H1 (cell line): ENCODE measurements around the gene ZFAND3. TPM values are rescaled to one million over a fixed set of nuclear protein-coding genes. Genes with fewer than 3 reads are reported as not detected.

Experiments
- CTCF ChIA-PET: fragments of 300-600 bp; sonication (Branson Sonifier 250); formaldehyde crosslinking; loops from one replicate; lab custom pipeline; 2021; ENCODE audit not compliant: partially characterized antibody; lab: Charles Lee
- POLR2A ChIA-PET: fragments of 300-600 bp; sonication (Branson Sonifier 250); formaldehyde crosslinking; loops from one replicate; lab custom pipeline; 2021; ENCODE audit warnings: inconsistent platforms; ENCODE audit not compliant: partially characterized antibody; lab: Charles Lee
- DNase-seq, 2 experiments: peaks; one replicate each; pipeline versions ENCODE4 v3.0.0 to v3.0.0-alpha.2; 2010 to 2022; ENCODE audit warnings: low spot score in 2 of 2, low read depth in 1 of 2, mixed read lengths in 1 of 2
- FAIRE-seq: peaks from 2 replicates; lab custom pipeline; 2011; peaks lifted over from hg19 to GRCh38; lab: Jason Lieb, UNC
- H2AFZ ChIP-seq: 2 replicates; pipeline ENCODE4 v1.8.1; 2012; ENCODE audit warnings: low read length, inconsistent platforms
- H2AK5ac ChIP-seq: 2 replicates; pipeline ENCODE4 v1.6.1; 2013; ENCODE audit warnings: low read depth, low read length
- H2BK120ac ChIP-seq: replicated peaks from 2 replicates; pipeline ENCODE3; 2013; ENCODE audit warnings: low read depth, low read length, inconsistent platforms
- H2BK12ac ChIP-seq: 2 replicates; pipeline ENCODE4 v1.6.1; 2013; ENCODE audit warnings: low read depth, low read length
- H2BK15ac ChIP-seq: 2 replicates; pipeline ENCODE4 v1.6.1; 2013; ENCODE audit warnings: low read length
- H2BK20ac ChIP-seq: 2 replicates; pipeline ENCODE4 v1.6.1; 2013; ENCODE audit warnings: low read length
- H2BK5ac ChIP-seq: 2 replicates; pipeline ENCODE4 v1.6.1; 2013; ENCODE audit warnings: low read depth, low read length
- H3K14ac ChIP-seq: 2 replicates; pipeline ENCODE4 v1.6.1; 2013; ENCODE audit warnings: inconsistent platforms; ENCODE audit not compliant: insufficient read length
- H3K18ac ChIP-seq: 2 replicates; pipeline ENCODE4 v1.6.1; 2013; ENCODE audit warnings: low read length; ENCODE audit errors: extremely low read depth
- H3K23ac ChIP-seq: 2 replicates; pipeline ENCODE4 v1.6.1; 2013; ENCODE audit warnings: inconsistent platforms; ENCODE audit not compliant: insufficient read length
- H3K23me2 ChIP-seq: 2 replicates; pipeline ENCODE4 v1.6.1; 2013; ENCODE audit warnings: low read depth, low read length
- H3K27ac ChIP-seq: 2 replicates; pipeline ENCODE4 v1.6.1; 2011; ENCODE audit warnings: low read depth, low read length, inconsistent platforms
- H3K27me3 ChIP-seq, 4 experiments: replicated peaks in 1 of 4; 1 replicate in 1 of 4; 2 replicates in 3 of 4; pipeline versions ENCODE4 v1.6.1 to v1.8.1; 2011 to 2013; ENCODE audit warnings: low read length in 3 of 4, mild to moderate bottlenecking in 3 of 4, inconsistent platforms in 2 of 4, mixed read lengths in 2 of 4, moderate library complexity in 1 of 4; ENCODE audit not compliant: control insufficient read depth in 3 of 4, insufficient read depth in 3 of 4; ENCODE audit errors: extremely low read depth in 1 of 4
- H3K36me3 ChIP-seq, 4 experiments: 2 replicates each; pipeline versions ENCODE4 v1.6.1 to v1.8.1; 2011 to 2013; ENCODE audit warnings: mild to moderate bottlenecking in 4 of 4, low read length in 3 of 4, moderate library complexity in 2 of 4, control low read depth in 1 of 4, inconsistent platforms in 1 of 4; ENCODE audit not compliant: insufficient read depth in 4 of 4, control insufficient read depth in 2 of 4
- H3K4ac ChIP-seq: replicated peaks from 2 replicates; pipeline ENCODE3; 2013; ENCODE audit warnings: low read length, low read depth, mixed read lengths, inconsistent platforms; ENCODE audit not compliant: insufficient read length
- H3K4me1 ChIP-seq, 4 experiments: replicated peaks in 1 of 4; 1 replicate in 1 of 4; 2 replicates in 3 of 4; pipeline versions ENCODE4 v1.6.1 to v1.8.1; 2011 to 2013; ENCODE audit warnings: low read length in 3 of 4, inconsistent platforms in 2 of 4, mixed read lengths in 1 of 4; ENCODE audit not compliant: insufficient read depth in 4 of 4, control insufficient read depth in 3 of 4
- H3K4me2 ChIP-seq, 2 experiments: 2 replicates each; pipeline versions ENCODE4 v1.6.1 to v1.8.1; 2011 to 2013; ENCODE audit warnings: low read depth in 2 of 2, low read length in 2 of 2, control low read depth in 1 of 2, inconsistent platforms in 1 of 2, mild to moderate bottlenecking in 1 of 2; ENCODE audit not compliant: insufficient read depth in 1 of 2
- H3K4me3 ChIP-seq, 4 experiments: fragments of 200-600, 300-600 bp in 1 of 4; sonication (generic), shearing (Covaris generic), sonication (Bioruptor Twin) in 1 of 4; 2 replicates each; pipeline versions ENCODE4 v1.5.1 to v1.8.1; 2011 to 2016; ENCODE audit warnings: low read length in 4 of 4, low read depth in 3 of 4, control low read depth in 2 of 4, inconsistent platforms in 2 of 4, mild to moderate bottlenecking in 2 of 4, mixed read lengths in 1 of 4, moderate library complexity in 1 of 4; ENCODE audit not compliant: insufficient read depth in 2 of 4; ENCODE audit errors: extremely low read depth in 1 of 4
- H3K56ac ChIP-seq: replicated peaks from 2 replicates; pipeline ENCODE3; 2013; ENCODE audit warnings: low read depth, mild to moderate bottlenecking, mixed read lengths, low read length, inconsistent platforms; ENCODE audit not compliant: insufficient read length
- H3K79me1 ChIP-seq: 2 replicates; pipeline ENCODE4 v1.6.1; 2013; ENCODE audit warnings: low read depth, low read length, control low read depth
- H3K79me2 ChIP-seq, 2 experiments: 2 replicates each; pipeline versions ENCODE4 v1.6.1 to v1.8.1; 2012 to 2013; ENCODE audit warnings: low read length in 2 of 2, mild to moderate bottlenecking in 2 of 2, inconsistent platforms in 1 of 2; ENCODE audit not compliant: insufficient read depth in 2 of 2, control insufficient read depth in 1 of 2
- H3K9ac ChIP-seq, 4 experiments: replicated peaks in 1 of 4; 1 replicate in 1 of 4; 2 replicates in 3 of 4; pipeline versions ENCODE4 v1.6.1 to v1.8.1; 2011 to 2013; ENCODE audit warnings: low read depth in 3 of 4, low read length in 3 of 4, control low read depth in 2 of 4, mild to moderate bottlenecking in 2 of 4, moderate library complexity in 2 of 4, inconsistent platforms in 1 of 4; ENCODE audit errors: extremely low read depth in 1 of 4
- H3K9me3 ChIP-seq, 2 experiments: 2 replicates each; pipeline versions ENCODE4 v1.6.1 to v1.8.1; 2012 to 2013; ENCODE audit warnings: mild to moderate bottlenecking in 2 of 2, moderate library complexity in 2 of 2, control low read depth in 1 of 2, inconsistent platforms in 1 of 2, low read depth in 1 of 2, low read length in 1 of 2, mixed read lengths in 1 of 2; ENCODE audit not compliant: insufficient read depth in 2 of 2
- H4K20me1 ChIP-seq, 2 experiments: replicated peaks in 1 of 2; 2 replicates each; pipeline versions ENCODE3 to v1.8.1; 2011 to 2013; ENCODE audit warnings: inconsistent platforms in 2 of 2, low read length in 2 of 2, mild to moderate bottlenecking in 1 of 2; ENCODE audit not compliant: insufficient read depth in 2 of 2, control insufficient read depth in 1 of 2
- H4K5ac ChIP-seq: 2 replicates; pipeline ENCODE4 v1.6.1; 2013; ENCODE audit warnings: low read length, low read depth, mixed read lengths, inconsistent platforms; ENCODE audit not compliant: insufficient read length
- H4K8ac ChIP-seq: 2 replicates; pipeline ENCODE4 v1.8.0; 2013; ENCODE audit warnings: mild to moderate bottlenecking, moderate library complexity, low read length, inconsistent platforms; ENCODE audit not compliant: insufficient read depth; ENCODE audit errors: extremely low read depth
- H4K91ac ChIP-seq: replicated peaks from 2 replicates; pipeline ENCODE3; 2013; ENCODE audit warnings: low read length, mixed read lengths, inconsistent platforms; ENCODE audit not compliant: insufficient read length
- ATF3 ChIP-seq: IDR thresholded peaks from 2 replicates; pipeline ENCODE4 v1.6.1; 2011; ENCODE audit warnings: low read depth, mild to moderate bottlenecking, low read length; ENCODE audit not compliant: insufficient read depth
- CHD2 ChIP-seq: IDR thresholded peaks from 2 replicates; pipeline ENCODE4 v1.6.1; 2012; ENCODE audit warnings: low read length, improper control_type of control experiment
- EGR1 ChIP-seq: IDR thresholded peaks from 2 replicates; pipeline ENCODE4 v1.6.1; 2011; ENCODE audit warnings: low read depth, low read length, borderline replicate concordance
- EP300 ChIP-seq, 2 experiments: IDR thresholded peaks; 1 replicate in 1 of 2; 2 replicates in 1 of 2; pipeline ENCODE4 v1.6.1; 2011 to 2012; ENCODE audit warnings: low read depth in 2 of 2, low read length in 2 of 2, mild to moderate bottlenecking in 2 of 2, borderline replicate concordance in 1 of 2, inconsistent platforms in 1 of 2, moderate library complexity in 1 of 2
- JUND ChIP-seq: IDR thresholded peaks from 2 replicates; pipeline ENCODE4 v1.6.1; 2011; ENCODE audit warnings: mild to moderate bottlenecking, improper control_type of control experiment, low read length
- KDM4A ChIP-seq: IDR thresholded peaks from one replicate; pipeline ENCODE4 v1.7.1; 2012; ENCODE audit warnings: low read depth, mild to moderate bottlenecking, moderate library complexity, low read length, inconsistent platforms; ENCODE audit not compliant: severe bottlenecking
- MAX ChIP-seq: IDR thresholded peaks from 2 replicates; pipeline ENCODE4 v1.6.1; 2012; ENCODE audit warnings: inconsistent platforms
- PHF8 ChIP-seq: fragments of 200-600 bp; sonication (generic); conservative IDR thresholded peaks from 2 replicates; pipeline ENCODE4 v1.7.1; 2012; ENCODE audit warnings: low read depth, mild to moderate bottlenecking, inconsistent platforms, low read length, moderate library complexity
- POLR2A ChIP-seq, 2 experiments: IDR thresholded peaks; 1 replicate in 1 of 2; 2 replicates in 1 of 2; pipeline ENCODE4 v1.6.1; 2011; ENCODE audit warnings: low read depth in 2 of 2, low read length in 2 of 2, mild to moderate bottlenecking in 2 of 2; ENCODE audit errors: control extremely low read depth in 1 of 2
- RFX5 ChIP-seq: IDR thresholded peaks from 2 replicates; pipeline ENCODE4 v1.6.1; 2011; ENCODE audit warnings: low read depth, low read length, improper control_type of control experiment, borderline replicate concordance
- SAP30 ChIP-seq: fragments of 300-600 bp; sonication (generic); IDR thresholded peaks from 2 replicates; pipeline ENCODE4 v1.7.1; 2012; ENCODE audit warnings: low read length, moderate library complexity, mild to moderate bottlenecking, inconsistent platforms; ENCODE audit not compliant: insufficient read depth, insufficient replicate concordance
- SP1 ChIP-seq: IDR thresholded peaks from 2 replicates; pipeline ENCODE4 v1.6.1; 2011; ENCODE audit warnings: low read depth, low read length
- TAF1 ChIP-seq: IDR thresholded peaks from 2 replicates; pipeline ENCODE4 v1.6.1; 2011; ENCODE audit warnings: mild to moderate bottlenecking, low read depth, low read length
- WGBS, 2 experiments: shearing (Covaris generic) in 1 of 2; methylation state at CpG; one replicate each; pipeline versions ENCODE4 v1.1.6 to v1.1.7; 2013 to 2015; ENCODE audit warnings: low lambda C conversion rate in 2 of 2, mixed read lengths in 2 of 2, inconsistent platforms in 1 of 2, low coverage in 1 of 2, missing lambda C conversion rate in 1 of 2; ENCODE audit not compliant: insufficient replicate concordance in 2 of 2, insufficient coverage in 1 of 2, insufficient read length in 1 of 2; ENCODE audit errors: extremely low coverage in 1 of 2, missing lambda C conversion rate in 1 of 2; 5-methylcytosine and 5-hydroxymethylcytosine counted together
- polyA plus RNA-seq, 7 experiments: library from polyadenylated mRNA; depleted of rRNA in 3 of 7; stranded (reverse) in 5 of 7; unstranded in 2 of 7; fragments of >200 nt in 5 of 7; fragments of 200-250 nt in 2 of 7; gene quantifications; 1 replicate in 5 of 7; 2 replicates in 1 of 7; 4 replicates in 1 of 7; pipeline versions ENCODE4 v1.2.1 to v1.2.3, GENCODE V29; 2011 to 2013; ENCODE audit warnings: missing spikeins in 2 of 7, mixed read lengths in 2 of 7
- total RNA-seq: library from RNA; stranded (reverse); fragmentation: NEBNext Ultra II Directional; extraction: Animal tissue kit (Norgen Biotek cat#: 25700); gene quantifications from 2 replicates; pipeline ENCODE4 v1.2.1, GENCODE V29; 2021

The ZFAND3 gene
- total and polyA plus RNA-seq, 2 of the 8 experiments (the other 6 are each of a cell fraction or from before 2014, with no cell fraction given): 13.0 to 51.3 TPM

- Histone ChIP-seq H2BK120ac (no peak overlapping the region), H2BK20ac (no peak overlapping the region), H3K27me3 (no peaks in the 10 kb centered on the region), H3K14ac (no peak overlapping the region), H3K9ac (no peak overlapping the region), H4K20me1 (peaks cover 0 to 2% of the 10 kb centered on the region in 2 experiments), H3K4me3 (no peak overlapping the region), H2BK5ac (no peak overlapping the region), H3K23ac (no peak overlapping the region), H3K79me1 (no peaks in the 10 kb centered on the region), H3K18ac (no peak overlapping the region), H4K8ac (no peak overlapping the region), H3K23me2 (no peaks in the 10 kb centered on the region), H2AK5ac (no peak overlapping the region), H2BK15ac (no peak overlapping the region), H2BK12ac (no peak overlapping the region), H3K4me2 (no peak overlapping the region), H2AFZ (no peak overlapping the region), H4K91ac (no peak overlapping the region), H3K4me1 (peaks cover 0 to 2% (median 0%) of the 10 kb centered on the region in 4 experiments; a peak in 1 of 7 replicates), H3K27ac (no peak overlapping the region), H4K5ac (no peak overlapping the region), H3K36me3 (no peaks in the 10 kb centered on the region), H3K56ac (no peak overlapping the region), H3K9me3 (no peaks in the 10 kb centered on the region), H3K4ac (no peak overlapping the region), H3K79me2 (peaks cover 0 to 21% of the 10 kb centered on the region in 2 experiments; a peak in 2 of 4 replicates)
- 81% methylated on average over 1 of the region's 1 CpG; no CpG with 5 or more reads in 1 of the 2 experiments for WGBS, 2 experiments
- POLR2A ChIA-PET: interaction anchor here (1.5 kb wide), 1 partner anchor 11 kb away, joined by 3 read pairs; no protein-coding TSS in a partner anchor
- no peak for DNase-seq
- CTCF ChIA-PET: interaction anchor here (0.8 to 2.6 kb wide), 27 partner anchors 9 to 516 kb away, joined by 3 to 16 read pairs (median 4); no protein-coding TSS in a partner anchor
- no peak for FAIRE-seq
- TF ChIP-seq MAX: no peak
- no peak for TF ChIP-seq CHD2
- TF ChIP-seq TAF1: no peak
- TF ChIP-seq SP1: no peak
- TF ChIP-seq KDM4A: no peak
- TF ChIP-seq SAP30: no peak
- no peak for TF ChIP-seq RFX5
- no peak for TF ChIP-seq PHF8
- TF ChIP-seq JUND: no peak
- TF ChIP-seq EP300 (IDR thresholded peaks at IDR 0.05; ENCODE audit: borderline replicate concordance in 1 of 2, low read depth in 2 of 2, low read length in 2 of 2): no peak
- TF ChIP-seq POLR2A (IDR thresholded peaks at IDR 0.05; ENCODE audit: control extremely low read depth in 1 of 2, low read depth in 2 of 2, low read length in 2 of 2): no peak
- no peak for TF ChIP-seq EGR1
- TF ChIP-seq ATF3: no peak
Observed at GRCh38 chr6:38033442-38033982, 214.0 kb downstream of the ZFAND3 start.
